ENCODE results near the gene CD7. TPM values are rescaled to one million over a fixed set of nuclear protein-coding genes. Genes with fewer than 3 reads are reported as not detected.

Gene CD7
- total and polyA plus RNA-seq, 9 of the 15 experiments (the other 6 are each of a cell fraction or from before 2014, with no cell fraction given), result 0.21 to 0.35 TPM; not detected in 7

DNA sequence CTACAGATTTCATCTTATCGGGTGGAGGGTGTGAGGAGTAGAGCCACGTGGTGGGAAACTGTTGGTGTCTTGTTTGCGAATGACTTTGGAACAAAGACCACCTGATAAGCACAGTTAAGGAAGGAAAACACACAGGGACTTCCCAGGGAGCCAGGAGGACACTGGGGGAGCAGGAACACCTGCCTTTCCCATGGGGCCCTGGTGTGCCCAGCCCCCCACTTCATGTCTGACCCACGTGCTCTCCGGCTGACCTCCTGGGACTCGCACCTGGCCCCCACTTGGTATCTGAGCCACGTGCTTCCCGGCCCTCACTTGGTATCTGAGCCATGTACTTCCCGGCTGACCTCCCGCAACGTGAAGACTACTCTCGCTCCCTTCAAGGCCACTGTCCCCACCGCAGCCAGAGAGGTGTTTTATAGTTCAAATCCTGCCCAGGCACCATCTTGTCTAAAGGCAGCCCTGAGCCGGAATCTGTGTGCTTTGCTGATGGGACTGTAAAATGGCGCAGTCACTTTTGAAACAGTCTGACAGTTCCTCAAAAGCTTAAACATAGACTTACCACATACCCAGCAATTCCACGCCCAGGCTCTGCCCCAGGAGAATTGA, 38.5 kb downstream of the CD7 start (continued):
- TF ChIP-seq MBD2 (IDR thresholded peaks at IDR 0.05; ENCODE audit: borderline replicate concordance, low read depth) (no peak), TRIM24 (IDR thresholded peaks at IDR 0.05) (no peak), FOXA1 (IDR thresholded peaks at IDR 0.05; ENCODE audit: borderline replicate concordance) (no peak), SMAD4 (CRISPR knock-in tag; conservative IDR thresholded peaks at IDR 0.05) (0 out of 2 replicates have a peak, but pooled peaks have one; percentile 22), POLR3G (IDR thresholded peaks at IDR 0.05; ENCODE audit: extremely low read depth, insufficient read length, insufficient replicate concordance) (no peak), NR2C1 (IDR thresholded peaks at IDR 0.05) (no peak), NR2C1 (tag; IDR thresholded peaks at IDR 0.05) (peak; percentile 23; the same call in 1 of the 2 replicates), RNF2 (IDR thresholded peaks at IDR 0.05) (no peak)
- TF ChIP-seq, protein P1, sequence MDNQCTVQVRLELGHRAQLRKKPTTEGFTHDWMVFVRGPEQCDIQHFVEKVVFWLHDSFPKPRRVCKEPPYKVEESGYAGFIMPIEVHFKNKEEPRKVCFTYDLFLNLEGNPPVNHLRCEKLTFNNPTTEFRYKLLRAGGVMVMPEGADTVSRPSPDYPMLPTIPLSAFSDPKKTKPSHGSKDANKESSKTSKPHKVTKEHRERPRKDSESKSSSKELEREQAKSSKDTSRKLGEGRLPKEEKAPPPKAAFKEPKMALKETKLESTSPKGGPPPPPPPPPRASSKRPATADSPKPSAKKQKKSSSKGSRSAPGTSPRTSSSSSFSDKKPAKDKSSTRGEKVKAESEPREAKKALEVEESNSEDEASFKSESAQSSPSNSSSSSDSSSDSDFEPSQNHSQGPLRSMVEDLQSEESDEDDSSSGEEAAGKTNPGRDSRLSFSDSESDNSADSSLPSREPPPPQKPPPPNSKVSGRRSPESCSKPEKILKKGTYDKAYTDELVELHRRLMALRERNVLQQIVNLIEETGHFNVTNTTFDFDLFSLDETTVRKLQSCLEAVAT (IDR thresholded peaks at IDR 0.05), result no peak
- TF ChIP-seq, protein P2, sequence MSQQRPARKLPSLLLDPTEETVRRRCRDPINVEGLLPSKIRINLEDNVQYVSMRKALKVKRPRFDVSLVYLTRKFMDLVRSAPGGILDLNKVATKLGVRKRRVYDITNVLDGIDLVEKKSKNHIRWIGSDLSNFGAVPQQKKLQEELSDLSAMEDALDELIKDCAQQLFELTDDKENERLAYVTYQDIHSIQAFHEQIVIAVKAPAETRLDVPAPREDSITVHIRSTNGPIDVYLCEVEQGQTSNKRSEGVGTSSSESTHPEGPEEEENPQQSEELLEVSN (IDR thresholded peaks at IDR 0.05; ENCODE audit: borderline replicate concordance in 1 of 2, extremely low read depth in 1 of 2, insufficient read depth in 1 of 2, insufficient read length in 1 of 2, low read depth in 1 of 2, low read length in 1 of 2, poor library complexity in 1 of 2, severe bottlenecking in 1 of 2), result peak; percentile 21 to 57
- TF ChIP-seq, protein P3, sequence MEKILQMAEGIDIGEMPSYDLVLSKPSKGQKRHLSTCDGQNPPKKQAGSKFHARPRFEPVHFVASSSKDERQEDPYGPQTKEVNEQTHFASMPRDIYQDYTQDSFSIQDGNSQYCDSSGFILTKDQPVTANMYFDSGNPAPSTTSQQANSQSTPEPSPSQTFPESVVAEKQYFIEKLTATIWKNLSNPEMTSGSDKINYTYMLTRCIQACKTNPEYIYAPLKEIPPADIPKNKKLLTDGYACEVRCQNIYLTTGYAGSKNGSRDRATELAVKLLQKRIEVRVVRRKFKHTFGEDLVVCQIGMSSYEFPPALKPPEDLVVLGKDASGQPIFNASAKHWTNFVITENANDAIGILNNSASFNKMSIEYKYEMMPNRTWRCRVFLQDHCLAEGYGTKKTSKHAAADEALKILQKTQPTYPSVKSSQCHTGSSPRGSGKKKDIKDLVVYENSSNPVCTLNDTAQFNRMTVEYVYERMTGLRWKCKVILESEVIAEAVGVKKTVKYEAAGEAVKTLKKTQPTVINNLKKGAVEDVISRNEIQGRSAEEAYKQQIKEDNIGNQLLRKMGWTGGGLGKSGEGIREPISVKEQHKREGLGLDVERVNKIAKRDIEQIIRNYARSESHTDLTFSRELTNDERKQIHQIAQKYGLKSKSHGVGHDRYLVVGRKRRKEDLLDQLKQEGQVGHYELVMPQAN (IDR thresholded peaks at IDR 0.05; ENCODE audit: borderline replicate concordance), result no peak
- TF ChIP-seq, protein P4, sequence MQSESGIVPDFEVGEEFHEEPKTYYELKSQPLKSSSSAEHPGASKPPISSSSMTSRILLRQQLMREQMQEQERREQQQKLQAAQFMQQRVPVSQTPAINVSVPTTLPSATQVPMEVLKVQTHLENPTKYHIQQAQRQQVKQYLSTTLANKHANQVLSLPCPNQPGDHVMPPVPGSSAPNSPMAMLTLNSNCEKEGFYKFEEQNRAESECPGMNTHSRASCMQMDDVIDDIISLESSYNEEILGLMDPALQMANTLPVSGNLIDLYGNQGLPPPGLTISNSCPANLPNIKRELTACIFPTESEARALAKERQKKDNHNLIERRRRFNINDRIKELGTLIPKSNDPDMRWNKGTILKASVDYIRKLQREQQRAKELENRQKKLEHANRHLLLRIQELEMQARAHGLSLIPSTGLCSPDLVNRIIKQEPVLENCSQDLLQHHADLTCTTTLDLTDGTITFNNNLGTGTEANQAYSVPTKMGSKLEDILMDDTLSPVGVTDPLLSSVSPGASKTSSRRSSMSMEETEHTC (IDR thresholded peaks at IDR 0.05), result no peak
- TF ChIP-seq, protein P5, sequence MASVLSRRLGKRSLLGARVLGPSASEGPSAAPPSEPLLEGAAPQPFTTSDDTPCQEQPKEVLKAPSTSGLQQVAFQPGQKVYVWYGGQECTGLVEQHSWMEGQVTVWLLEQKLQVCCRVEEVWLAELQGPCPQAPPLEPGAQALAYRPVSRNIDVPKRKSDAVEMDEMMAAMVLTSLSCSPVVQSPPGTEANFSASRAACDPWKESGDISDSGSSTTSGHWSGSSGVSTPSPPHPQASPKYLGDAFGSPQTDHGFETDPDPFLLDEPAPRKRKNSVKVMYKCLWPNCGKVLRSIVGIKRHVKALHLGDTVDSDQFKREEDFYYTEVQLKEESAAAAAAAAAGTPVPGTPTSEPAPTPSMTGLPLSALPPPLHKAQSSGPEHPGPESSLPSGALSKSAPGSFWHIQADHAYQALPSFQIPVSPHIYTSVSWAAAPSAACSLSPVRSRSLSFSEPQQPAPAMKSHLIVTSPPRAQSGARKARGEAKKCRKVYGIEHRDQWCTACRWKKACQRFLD (CRISPR knock-in tag; IDR thresholded peaks at IDR 0.05), result no peak

Measured in K562 (cell line).